ENCODE results near the gene RNF208. TPM values are rescaled to one million over a fixed set of nuclear protein-coding genes. Genes with fewer than 3 reads are reported as not detected.

RNF208 gene
- total and polyA plus RNA-seq, 9 of the 15 experiments (the other 6 are each of a cell fraction or from before 2014, with no cell fraction given), result 0.15 to 6.9 (median 0.50) TPM; not detected in 2

GRCh38 chr9:137174722-137175293 is 47.2 kb downstream of the RNF208 start:
- Histone ChIP-seq H3K79me2 (ENCODE audit: control insufficient read depth, insufficient read depth, low read length) (no peaks in the 10 kb centered on the region), H3K9me3 (replicated peaks; ENCODE audit: control insufficient read depth, insufficient read depth, low read depth, low read length) (no peaks in the 10 kb centered on the region), H3K4me3 (no peak overlapping the region), H4K20me1 (replicated peaks; ENCODE audit: control insufficient read depth, insufficient read depth, low read length) (0 out of 2 replicates have a peak, but pooled peaks cover 5% of the 10 kb centered on the region), H3K36me3 (ENCODE audit: control insufficient read depth, insufficient read depth, low read length) (peaks cover 14% of the 10 kb centered on the region; the same call in 1 of the 3 replicates), H3K4me2 (ENCODE audit: insufficient read depth, low read length) (no peak overlapping the region), H3K9ac (ENCODE audit: insufficient read depth in 1 of 2, low read depth in 2 of 2, low read length in 2 of 2) (peak overlapping the region in 1 of 2 experiments; percentile 64; a peak in 1 of 4 replicates), H3K27ac (ENCODE audit: extremely low read depth, low read depth, low read length) (no peak overlapping the region), H3K9me1 (ENCODE audit: control insufficient read depth, insufficient read depth, low read length) (no peaks in the 10 kb centered on the region), H3K4me1 (replicated peaks in 1 of 2; ENCODE audit: control insufficient read depth in 2 of 2, insufficient read depth in 2 of 2, low read length in 2 of 2) (peaks cover 3 to 84% of the 10 kb centered on the region in 2 experiments; a peak in 3 of 5 replicates), H3K27me3 (ENCODE audit: control insufficient read depth in 2 of 2, insufficient read depth in 2 of 2, low read length in 2 of 2) (peaks cover 0 to 13% of the 10 kb centered on the region in 2 experiments; a peak in 3 of 5 replicates), H2AFZ (ENCODE audit: low read depth, low read length) (no peak overlapping the region)
- in situ Hi-C loops (cut with MboI) (no loop called here), intact Hi-C loops (cut with micrococcal nuclease) (no loop called here)
- peak; percentile 23; the same call in 2 of the 3 replicates for ATAC-seq
- WGBS (ENCODE audit: insufficient coverage, low coverage, missing lambda C conversion rate), result 55% methylated on average over 19 of the region's 34 CpGs
- FAIRE-seq, result no peak
- ChIA-PET POLR2A (interaction anchor here (0.7 to 1.8 kb wide), 2 partner anchors 17 to 18 kb away, joined by 5 to 7 read pairs; no protein-coding TSS in a partner anchor), CTCF (ENCODE audit: low intra/inter-chr PET ratio) (no interaction called here)
- TF ChIP-seq CTCF (IDR thresholded peaks at IDR 0.05 in 2 of 3, conservative IDR thresholded peaks at IDR 0.05 in 1 of 3; ENCODE audit: insufficient read depth in 2 of 3, low read depth in 1 of 3, low read length in 3 of 3) (peak in 1 of 3 experiments; percentile 6; a peak in 1 of 6 replicates), KAT8 (IDR thresholded peaks at IDR 0.05; ENCODE audit: low read depth) (no peak), MBD2 (IDR thresholded peaks at IDR 0.05; ENCODE audit: borderline replicate concordance, low read depth) (no peak)
- DNase-seq (ENCODE audit: extremely low read depth in 1 of 4, low spot score in 3 of 4), result peak in 2 of 4 experiments; percentile 30 to 38
- BruUV-seq (replicated peaks), result no TSS peak

Measured in K562 (cell line).